Activated CD4-positive, alpha-beta T cell treated with anti-CD3 and anti-CD28 coated beads, Interleukin-2, amount 50 U/mL, for 16 hours (primary cell): ENCODE results near the gene USP5.

ENCODE experiments used
- DNase-seq: peaks from one replicate; pipeline ENCODE4 v3.0.0-alpha.2; 2020

Gene USP5

GRCh38 chr12:6826734-6827436, 25.1 kb upstream of the USP5 start:
- DNase-seq = no peak

GRCh38 chr12:6827437-6827911, 24.5 kb upstream of the USP5 start:
- peak; percentile 46 for DNase-seq

GRCh38 chr12:6827982-6828780, 23.8 kb upstream of the USP5 start, which contains the start of gene P3H3:
Gene P3H3 (plus strand): TSS chr12:6828407. CDS start chr12:6828441, 34 bp downstream.
- DNase-seq = no peak

GRCh38 chr12:6828781-6829535, 23.0 kb upstream of the USP5 start:
- DNase-seq = no peak

GRCh38 chr12:6829536-6830220, 22.3 kb upstream of the USP5 start:
- DNase-seq = no peak

GRCh38 chr12:6830286-6830890, 21.6 kb upstream of the USP5 start:
- DNase-seq = no peak

- DNase-seq = no peak
These were observed 21.0 kb upstream of the USP5 start for GRCh38 chr12:6830999-6831398.

- DNase-seq = no peak
These were observed 20.4 kb upstream of the USP5 start for GRCh38 chr12:6831450-6831995.

- no peak for DNase-seq
These were observed 19.8 kb upstream of the USP5 start for GRCh38 chr12:6832125-6832524.

- no peak for DNase-seq
These were observed 18.6 kb upstream of the USP5 start for GRCh38 chr12:6833189-6833890.

- no peak for DNase-seq
These were observed 17.7 kb upstream of the USP5 start for GRCh38 chr12:6834254-6834653.

GRCh38 chr12:6834873-6835272, 17.1 kb upstream of the USP5 start:
- DNase-seq = no peak

- DNase-seq = no peak
These were observed 15.1 kb upstream of the USP5 start for GRCh38 chr12:6836851-6837250.

GRCh38 chr12:6837370-6838060, 14.4 kb upstream of the USP5 start:
- DNase-seq = no peak

- no peak for DNase-seq
These were observed 13.1 kb upstream of the USP5 start for GRCh38 chr12:6838854-6839253.

- no peak for DNase-seq
These were observed 12.3 kb upstream of the USP5 start for GRCh38 chr12:6839482-6840201.

- DNase-seq = no peak
These were observed 11.6 kb upstream of the USP5 start for GRCh38 chr12:6840330-6840729.

- DNase-seq = no peak
These were observed 11.0 kb upstream of the USP5 start, which contains the start of gene GNB3 for GRCh38 chr12:6840761-6841515. Gene GNB3 (plus strand): TSS chr12:6840925. CDS start chr12:6841288, 363 bp downstream.

GRCh38 chr12:6842075-6842474, 9.9 kb upstream of the USP5 start:
- DNase-seq = no peak
